DMS 273 (cell line): ENCODE data around the gene RGS9.
"Not testable (repeated sequence)": the region's sequence is repeated elsewhere in the genome, so short reads cannot be mapped to it uniquely, and the experiment has no call there.

ENCODE experiments used
- DNase-seq: peaks from one replicate; lab custom pipeline; 2025; ENCODE audit not compliant: unreplicated experiment; lab: John Stamatoyannopoulos, UW

The RGS9 gene

DNA sequence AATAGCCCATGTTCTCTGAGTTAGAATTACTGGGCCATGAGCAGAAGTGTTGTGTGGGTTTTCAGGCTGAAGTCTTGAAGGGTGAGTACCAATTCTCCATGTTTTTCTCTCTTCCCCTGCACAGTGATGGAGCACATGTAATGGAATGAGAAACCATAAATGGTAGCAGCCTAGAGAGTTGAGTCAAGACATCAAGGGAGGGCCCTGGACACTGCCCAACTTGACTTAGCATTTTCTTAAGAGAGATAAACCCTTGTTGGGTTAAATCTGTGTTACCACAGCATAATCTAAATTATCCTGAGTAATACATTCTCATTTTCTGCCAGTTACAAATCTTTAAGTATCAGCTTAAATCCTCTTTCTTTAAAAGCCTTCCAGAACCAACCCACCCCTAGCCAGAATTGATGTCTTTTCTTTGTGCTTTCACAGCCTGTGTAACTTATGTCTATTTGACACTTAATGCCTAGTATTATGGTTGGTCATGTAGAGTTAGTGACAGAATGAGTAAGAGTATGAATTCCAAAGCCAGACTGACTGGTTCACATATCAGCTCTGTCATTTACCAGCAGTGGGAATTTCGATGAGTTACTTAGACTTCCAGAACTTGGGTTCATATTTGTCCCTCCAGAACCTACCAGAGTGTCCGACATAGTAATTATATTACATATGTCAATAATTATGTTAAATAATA, 27.0 kb upstream of the RGS9 start:
- no peak for DNase-seq

DNA sequence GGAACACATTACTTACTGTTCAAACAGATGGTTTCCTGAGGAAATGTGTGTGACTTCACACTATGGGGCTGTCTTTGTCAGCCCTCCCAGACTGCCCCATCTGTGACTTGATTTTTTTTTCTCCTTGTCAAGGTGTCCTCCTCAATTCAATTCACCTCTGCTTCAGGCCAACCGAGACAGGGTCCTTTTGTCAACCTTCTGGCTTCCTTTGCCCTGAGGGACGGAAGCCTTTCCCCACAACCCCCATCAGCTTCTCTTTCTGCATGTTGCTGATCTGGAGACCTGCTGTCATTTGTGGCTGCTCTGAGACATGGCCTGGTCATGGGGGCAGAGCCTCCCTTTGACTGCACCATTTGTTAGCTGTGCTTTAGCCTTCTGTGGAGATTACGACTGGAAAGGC, 21.3 kb upstream of the RGS9 start:
- DNase-seq, result peak; percentile 31

DNA sequence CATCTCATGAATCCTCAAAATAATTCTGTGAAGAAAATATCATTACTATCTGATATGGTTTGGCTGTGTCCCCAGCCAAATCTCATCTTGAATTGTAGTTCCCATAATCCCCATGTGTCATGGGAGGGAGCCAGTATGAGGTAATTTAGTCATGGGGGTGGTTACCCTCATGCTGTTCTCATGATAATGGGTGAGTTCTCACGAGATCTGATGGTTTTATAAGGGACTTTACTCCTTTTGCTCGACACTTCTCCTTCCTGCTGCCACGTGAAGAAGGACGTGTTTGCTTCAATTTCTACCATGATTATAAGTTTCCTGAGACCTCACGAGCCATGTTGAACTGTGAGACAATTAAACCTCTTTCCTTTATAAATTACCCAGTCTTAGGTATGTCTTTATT, 20.7 kb upstream of the RGS9 start:
- DNase-seq, result not testable (repeated sequence)

DNA sequence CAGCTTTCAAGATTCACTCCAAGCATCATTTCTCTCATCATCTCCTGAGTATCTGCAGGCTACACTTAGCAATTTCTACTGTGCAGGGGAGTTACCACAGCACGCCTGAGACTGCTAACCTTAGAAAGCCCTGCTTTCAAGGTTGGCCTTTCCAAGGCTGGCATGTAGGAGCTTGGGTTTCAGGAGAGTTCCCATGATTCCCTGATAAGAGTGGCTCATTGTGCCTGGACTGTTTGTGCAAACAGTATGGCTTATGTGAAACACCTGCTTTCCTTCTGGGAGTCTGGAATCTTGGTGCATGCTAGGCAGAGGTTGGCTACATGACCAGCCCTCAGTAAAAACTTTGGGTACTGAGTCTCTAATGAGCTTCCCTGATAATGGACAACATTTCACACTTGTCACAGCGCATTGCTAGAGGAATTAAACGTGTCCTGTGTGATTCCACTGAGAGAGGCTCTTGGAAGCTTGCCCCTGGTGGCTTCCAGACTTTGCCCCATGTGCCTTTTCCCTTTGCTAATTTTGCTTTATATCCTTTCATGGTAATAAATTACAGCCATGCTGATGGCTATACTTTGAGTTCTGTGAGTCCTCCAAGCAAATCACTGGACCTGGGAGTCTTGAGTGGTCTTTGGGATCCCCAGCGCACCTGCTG, 19.7 kb upstream of the RGS9 start:
- DNase-seq, result no peak

DNA sequence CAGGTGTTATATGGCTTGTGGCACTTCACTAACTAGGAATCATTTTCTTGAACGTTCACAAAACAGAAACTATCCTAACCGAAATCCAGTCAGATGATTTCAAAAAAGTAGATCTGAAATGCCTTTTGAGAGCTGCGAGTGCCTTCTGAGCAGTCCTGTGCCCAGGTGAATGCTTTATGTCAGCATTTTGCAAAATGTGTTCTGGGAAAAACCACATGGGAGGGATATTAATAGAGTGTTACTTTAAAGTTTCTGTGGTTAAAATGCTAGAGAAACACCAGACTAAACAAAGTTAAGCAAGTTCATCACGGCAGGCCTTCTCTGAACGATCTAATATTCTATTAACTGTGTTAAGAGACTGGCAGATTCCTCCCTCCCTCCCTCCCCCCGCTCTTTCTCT, 15.8 kb upstream of the RGS9 start:
- no peak for DNase-seq

DNA sequence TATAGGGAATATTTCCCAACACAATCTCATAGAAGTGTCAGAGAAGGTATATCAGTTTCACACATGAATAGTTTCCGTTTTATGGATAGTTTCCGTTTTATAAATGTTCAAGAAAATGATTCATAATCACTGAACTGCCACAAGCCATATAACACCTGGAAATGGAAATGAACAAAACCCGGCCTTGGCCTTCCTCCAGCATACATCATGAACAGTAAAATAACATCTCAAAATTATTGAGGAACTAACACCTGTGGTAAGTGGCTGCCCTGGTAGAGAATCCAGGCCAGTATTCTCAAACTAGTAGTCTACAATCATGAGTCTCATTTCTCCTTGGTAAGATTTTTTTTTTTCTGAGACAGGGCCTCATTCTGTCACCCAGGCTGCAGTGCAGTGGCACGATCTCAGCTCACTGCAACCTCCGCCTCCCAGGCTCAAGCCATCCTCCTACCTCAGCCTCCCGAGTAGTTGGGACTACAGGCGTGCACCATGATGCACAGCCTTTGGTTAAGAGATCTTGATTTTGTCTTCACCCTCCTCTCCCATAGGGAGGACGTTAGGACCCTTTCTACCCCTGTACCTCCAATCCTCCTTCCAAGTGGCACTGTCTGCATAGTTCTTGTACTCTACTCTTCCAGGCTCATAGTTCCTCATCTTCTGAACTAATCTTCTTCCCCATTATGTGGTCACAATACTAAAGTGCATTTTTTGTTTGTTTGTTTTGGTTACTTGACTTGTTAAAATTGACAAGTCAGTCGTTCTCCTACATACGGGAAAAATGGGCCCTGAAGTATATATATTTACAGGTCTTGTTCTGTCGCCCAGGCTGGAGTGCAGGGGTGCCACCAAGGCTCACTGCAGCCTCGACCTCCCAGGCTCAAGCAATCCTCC, 15.0 kb upstream of the RGS9 start:
- no peak for DNase-seq

DNA sequence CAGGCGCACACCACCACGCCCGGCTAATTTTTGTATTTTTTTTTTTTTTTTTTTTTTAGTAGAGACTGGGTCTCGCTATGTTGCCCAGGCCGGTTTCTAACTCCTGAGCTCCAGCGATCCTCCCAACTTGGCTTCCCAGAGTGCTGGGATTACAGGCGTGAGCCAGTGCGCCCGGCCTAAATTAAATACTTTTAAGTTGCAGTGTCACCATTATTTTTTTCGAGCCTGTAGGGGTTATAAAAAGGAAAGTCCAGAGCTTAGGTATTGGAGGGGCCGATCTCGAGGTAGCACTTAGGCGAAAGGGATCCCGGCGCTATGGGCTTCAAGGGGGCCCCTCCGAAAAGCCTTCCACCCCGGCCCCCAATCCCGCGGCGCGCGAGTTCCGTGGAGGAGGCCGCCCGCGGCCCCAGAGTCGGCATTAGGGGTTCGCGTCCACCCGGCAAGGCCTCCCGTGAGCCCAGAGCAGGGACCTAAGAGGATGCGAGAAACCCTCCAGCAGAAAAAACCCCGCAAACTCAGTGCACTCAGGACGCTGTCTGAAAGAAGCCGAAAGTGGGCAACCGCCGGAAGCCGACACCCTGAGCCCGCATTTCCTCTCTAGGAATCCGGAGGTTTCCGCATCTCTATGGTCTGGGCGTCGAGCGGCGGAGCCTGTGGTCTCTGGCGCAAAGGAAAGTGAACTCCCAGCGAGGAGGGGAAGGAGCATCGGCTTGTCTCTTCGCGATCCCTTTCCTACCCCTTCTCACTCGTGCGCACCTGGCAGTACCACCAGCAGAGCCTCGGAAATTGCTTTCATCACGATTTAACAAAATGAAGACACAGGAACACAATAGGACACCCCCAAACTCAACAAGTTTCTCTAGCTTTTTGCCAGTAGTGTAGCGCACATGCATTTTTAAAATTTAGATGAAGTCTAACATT, 14.1 kb upstream of the RGS9 start:
- peak; percentile 96 for DNase-seq

DNA sequence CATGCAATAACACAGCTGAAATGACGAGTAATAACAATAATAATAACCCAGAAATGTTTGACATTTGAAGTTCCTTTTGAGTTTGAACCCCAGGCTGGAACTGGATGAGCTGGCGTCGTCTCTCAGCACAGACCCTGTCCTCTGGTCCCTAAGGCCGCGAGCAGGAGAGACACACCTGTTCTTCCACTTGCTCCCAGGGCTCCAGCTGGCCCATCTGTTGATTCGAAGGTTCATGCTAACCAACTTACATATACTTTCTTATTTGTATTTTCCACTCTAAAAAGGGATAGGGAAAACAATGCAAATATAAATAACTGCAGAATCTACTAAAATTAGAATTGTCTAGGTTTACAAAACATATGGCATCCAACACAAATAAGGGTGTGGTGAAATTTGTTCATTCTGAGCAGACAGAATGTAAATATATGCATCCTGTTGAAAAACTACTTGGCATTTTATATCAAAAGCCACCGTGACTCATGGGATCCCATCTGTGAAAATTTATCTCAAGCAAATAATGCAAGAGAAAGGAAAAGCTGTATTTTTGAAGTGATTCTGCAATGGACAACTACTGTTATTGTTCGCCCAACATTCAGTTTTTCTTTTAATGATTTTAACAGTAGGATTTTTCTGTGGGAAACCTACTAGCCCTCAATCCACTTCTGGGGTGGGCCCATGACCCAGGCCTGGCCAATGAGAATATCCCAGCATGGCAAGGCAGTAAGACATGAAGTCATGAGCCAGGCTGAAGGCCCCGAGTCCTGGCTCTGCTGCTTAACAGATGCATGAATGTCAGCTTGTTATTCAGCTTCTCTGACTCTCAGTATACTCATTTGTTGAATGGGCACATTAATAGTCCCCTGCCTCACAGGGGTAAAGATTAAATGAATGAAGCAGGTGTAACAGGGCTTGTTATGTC, 13.2 kb upstream of the RGS9 start:
- peak; percentile 74 for DNase-seq

DNA sequence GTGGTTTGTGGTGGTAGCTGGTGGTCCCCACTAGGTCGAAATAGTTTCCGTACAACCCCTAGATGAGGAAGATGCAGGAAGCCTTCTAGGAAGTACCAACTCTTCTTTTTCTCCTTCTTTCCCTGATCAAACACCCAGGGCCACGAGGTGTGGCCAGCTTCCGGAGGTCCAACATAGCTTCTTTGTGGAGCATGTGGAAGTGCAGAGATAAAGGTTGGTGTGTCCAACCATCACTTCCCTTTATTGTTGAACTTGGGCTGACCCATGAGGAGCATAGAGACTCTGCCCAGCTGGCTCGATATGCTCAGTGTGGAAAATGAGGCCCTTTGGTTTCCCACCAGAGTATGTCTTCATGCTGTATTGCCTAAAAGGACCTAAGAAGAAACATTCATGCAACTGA, 6.3 kb upstream of the RGS9 start:
- DNase-seq, result no peak

DNA sequence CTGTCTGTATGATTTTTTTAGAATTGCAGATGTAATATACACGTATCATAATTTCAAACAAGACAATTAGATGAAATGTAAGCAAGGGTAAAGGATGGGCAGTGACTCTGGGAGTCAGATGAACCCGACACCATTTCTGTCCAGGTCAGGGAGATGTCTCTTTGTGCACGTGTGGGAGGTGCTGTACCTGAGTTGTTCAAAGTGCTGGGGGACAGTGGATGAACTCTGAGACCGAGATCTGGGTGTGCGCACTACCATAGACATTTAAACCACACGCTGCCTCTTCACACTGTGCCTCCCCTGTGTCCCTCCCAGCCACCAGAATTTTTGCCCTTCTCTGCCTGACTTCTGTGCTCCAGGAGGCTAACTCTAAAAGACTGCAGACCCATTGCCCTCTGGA, 5.9 kb upstream of the RGS9 start:
- DNase-seq, result no peak

DNA sequence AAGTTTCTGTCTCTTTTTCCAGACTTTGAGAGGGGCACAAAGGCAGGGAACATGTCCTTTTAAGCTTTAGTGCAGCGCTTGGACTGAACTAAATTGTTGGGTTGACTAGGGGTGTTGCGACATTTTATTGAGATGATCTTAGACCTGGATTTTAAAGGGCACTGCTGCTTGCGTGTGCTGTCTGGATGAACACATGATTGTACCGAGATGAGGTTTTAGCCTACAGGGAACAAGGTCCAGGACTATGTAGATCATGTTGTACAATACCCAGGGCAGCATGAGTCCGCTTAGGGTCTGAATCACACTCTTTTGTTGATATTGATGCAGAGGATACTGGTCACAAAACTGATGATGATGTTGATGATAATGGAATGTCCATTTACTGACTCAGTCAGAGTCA, 5.2 kb upstream of the RGS9 start:
- DNase-seq, result no peak

DNA sequence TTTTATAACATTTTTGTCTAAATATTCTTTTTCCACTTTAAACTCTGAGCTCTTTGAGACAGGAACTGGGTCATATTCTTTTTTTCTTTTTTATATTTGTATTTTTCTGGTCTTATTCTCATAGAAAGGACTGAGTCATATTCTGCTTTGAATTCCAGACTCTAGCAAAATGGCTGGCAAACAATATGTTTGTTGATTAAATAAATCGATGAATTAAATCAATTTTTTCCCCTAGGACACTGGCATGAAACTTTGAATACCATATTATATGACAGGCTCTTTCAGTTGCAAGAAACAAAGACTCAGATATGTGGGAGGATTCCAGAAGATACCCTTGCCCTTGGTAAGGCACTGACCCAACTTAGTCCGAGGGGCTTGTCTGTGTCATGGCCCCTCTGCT, 3.1 kb upstream of the RGS9 start:
- DNase-seq, result no peak

DNA sequence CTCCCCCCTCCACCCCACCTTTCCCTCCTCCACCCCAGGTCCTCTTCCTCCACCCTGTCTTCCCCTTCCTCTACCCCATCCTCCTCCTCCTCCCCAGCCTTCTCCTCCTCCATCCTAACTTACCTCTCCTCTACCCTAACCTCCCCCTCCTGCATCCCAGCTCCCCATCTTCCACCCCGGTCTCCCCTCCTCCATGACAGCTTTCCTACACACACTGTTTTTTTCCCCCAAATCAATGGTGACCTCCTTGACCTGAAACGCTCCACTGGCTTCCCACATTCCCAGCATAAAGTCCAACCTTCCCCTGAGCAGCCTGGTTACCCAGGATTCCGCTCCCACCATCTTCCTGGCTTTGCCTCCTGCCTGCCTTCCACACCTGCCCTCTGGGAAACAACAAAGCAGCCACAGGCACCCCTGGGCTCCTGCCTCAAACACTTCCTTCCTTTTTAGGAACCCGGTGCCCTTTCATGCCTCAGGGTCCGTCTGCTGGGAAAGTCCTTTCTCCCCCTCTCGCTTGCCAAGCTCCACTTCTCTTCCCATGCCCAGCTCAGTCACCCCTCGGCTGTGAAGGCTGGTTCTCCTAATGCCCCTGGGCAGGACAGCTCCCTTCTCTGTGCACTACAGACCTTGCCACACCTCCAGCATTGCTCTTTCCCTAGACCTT, 2.1 kb downstream of the RGS9 start:
- DNase-seq, result no peak

DNA sequence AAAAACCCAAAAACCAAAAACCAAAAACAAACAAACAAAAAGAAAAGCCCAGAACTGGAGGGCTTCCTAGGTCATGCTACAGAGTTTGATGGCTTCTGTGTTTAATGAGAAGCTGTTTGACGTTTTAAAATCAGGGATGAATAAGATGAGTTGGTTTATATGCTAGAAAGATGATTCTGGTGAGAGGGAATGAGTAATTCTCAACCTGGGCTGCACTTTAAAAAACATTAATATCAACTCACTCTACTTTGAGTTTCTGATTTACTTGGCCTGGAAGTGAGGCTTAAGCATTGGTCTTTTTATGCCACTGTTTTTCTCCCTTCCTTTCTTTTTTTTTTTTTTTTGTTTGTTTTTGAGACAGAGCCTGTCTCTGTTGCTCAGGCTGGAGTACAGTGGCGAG, 5.1 kb downstream of the RGS9 start:
- DNase-seq, result no peak

DNA sequence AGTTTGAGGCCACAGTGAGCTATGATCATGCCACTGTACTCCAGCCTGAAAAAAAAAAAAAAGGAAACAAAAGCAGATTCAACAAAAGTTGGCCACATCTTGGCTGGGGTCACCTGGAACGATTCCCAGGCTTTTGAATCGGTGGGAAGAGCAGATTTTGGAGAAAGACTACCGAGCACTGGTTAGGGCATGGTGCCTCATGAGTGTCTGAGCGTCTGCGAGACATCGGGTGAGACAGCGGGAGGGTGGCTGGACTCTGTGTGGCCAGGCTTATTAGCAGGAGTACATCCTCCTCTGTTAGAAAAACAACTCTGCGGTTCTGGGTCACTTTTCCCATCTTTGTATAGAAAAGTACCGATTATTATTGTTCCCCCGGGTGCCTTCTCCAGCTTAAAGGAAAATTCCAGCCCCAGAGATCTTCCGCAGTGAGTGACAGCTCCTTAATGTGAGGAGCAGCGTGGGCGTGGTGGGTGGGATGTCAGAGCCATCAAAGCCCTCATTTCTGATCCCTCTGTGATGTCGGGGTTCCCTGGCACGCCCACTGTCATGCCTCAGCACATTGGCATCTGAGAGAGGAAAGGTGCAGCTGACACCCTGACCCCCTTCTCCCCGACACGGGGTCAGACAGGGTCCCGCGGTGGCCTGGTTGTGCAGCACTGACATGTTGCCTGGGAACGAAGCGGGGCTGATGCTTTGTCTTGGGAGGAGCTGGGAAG, 6.9 kb downstream of the RGS9 start:
- no peak for DNase-seq

DNA sequence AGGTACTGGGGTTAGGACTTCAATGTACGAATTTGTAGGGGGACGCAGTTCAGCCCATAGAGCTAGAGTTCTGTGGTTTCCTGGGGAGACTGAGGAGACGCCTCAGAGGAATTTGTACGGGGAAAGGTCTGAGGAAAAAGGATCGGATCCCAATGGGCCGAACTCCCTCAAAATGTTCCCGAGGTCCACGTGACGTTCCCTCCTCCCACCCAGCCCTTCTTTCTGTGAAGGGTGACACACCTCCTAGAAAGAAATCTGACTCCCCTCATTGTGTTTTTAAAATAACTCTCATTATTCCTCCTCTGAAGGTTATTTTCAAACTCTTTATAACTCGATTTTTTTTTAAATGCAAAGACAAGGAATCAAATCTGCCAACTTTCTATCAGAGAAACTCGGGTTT, 8.6 kb downstream of the RGS9 start:
- DNase-seq, result no peak

DNA sequence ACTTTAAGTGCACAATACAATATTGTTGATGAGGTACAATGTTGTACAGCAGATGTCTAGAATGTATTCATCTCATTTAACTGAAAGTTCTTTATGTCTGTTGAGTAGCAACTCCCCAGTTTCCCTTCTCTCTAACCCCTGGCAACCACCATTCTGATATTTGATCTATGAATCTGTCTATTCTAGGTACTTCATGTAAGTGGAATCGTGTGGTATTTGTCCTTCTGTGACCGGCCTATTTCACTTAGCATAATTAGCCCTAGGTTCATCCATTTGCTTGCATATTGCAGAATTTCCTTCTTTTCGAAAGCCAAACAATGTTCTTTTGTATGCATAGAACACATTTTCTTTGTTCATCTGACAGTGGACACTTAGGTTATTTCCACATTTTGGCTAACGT, 10.8 kb downstream of the RGS9 start:
- DNase-seq, result no peak

DNA sequence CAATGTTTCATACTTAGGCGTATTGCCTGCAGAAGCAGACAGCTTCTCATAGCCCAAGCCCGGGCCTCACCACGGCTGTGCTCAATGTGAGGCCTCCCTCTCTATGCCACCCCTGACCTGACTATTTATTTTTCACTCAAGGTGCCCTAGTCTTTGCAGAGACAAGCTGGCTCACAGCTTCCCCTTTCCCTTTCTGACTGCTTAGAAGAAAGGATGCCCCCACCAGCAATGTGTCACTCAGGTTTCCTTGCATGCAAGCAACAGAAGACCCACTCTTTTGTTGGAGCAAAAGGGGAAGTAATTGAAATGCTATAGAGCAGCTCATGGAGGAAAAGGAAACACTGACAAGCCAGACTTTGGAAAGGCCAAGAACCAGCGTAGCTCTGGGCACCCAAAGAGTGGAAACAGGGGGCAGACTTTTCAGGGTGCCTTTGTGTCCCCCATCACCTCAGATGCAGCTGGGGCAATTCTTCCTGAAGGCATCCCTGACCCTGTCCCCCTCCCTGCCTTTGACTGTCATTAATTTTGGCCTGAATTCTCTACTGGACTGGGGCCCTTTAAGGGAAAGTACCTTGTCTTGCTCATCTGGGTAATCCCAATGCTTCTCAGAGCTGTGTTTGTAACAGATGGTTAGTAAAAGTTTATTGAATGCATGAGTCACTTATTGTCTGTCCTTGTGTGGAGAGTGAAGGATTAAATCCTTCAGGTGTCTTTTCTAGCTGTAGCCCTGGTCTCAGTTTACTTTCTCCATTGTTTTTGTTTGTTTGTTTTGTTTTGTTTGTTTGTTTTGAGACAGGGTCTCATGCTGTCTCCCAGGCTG, 17.8 kb downstream of the RGS9 start:
- DNase-seq, result peak; percentile 28
